ENCODE results near the gene SPTBN1. TPM values are rescaled to one million over a fixed set of nuclear protein-coding genes. Genes with fewer than 3 reads are reported as not detected.

SPTBN1 gene
- total RNA-seq, 1 donor from 2014 or later, result 983 TPM

GRCh38 chr2:54591551-54591950 lies 135.4 kb downstream of the SPTBN1 start:
- Mint-ChIP-seq H3K4me1 (ENCODE audit: unreplicated experiment) (peaks cover 77% of the 10 kb centered on the region), H3K36me3 (ENCODE audit: low read depth, unreplicated experiment) (peaks cover 44% of the 10 kb centered on the region), H3K27ac (ENCODE audit: unreplicated experiment) (peak overlapping the region; percentile 96), H3K4me3 (ENCODE audit: unreplicated experiment) (peak overlapping the region; percentile 11), H3K27me3 (ENCODE audit: unreplicated experiment) (peaks cover 37% of the 10 kb centered on the region), H3K9me3 (ENCODE audit: unreplicated experiment) (no peaks in the 10 kb centered on the region)
- TF ChIP-seq CTCF (IDR thresholded peaks at IDR 0.05; ENCODE audit: unreplicated experiment), result no peak
- no peak for DNase-seq (ENCODE audit: low spot score)

GRCh38 chr2:54593249-54593648 lies 137.1 kb downstream of the SPTBN1 start:
- Mint-ChIP-seq H3K36me3 (ENCODE audit: low read depth, unreplicated experiment) (peaks cover 56% of the 10 kb centered on the region), H3K27me3 (ENCODE audit: unreplicated experiment) (peaks cover 47% of the 10 kb centered on the region), H3K9me3 (ENCODE audit: unreplicated experiment) (no peaks in the 10 kb centered on the region), H3K27ac (ENCODE audit: unreplicated experiment) (peak overlapping the region; percentile 78), H3K4me1 (ENCODE audit: unreplicated experiment) (peaks cover 77% of the 10 kb centered on the region), H3K4me3 (ENCODE audit: unreplicated experiment) (no peak overlapping the region)
- no peak for DNase-seq (ENCODE audit: low spot score)
- no peak for TF ChIP-seq CTCF (IDR thresholded peaks at IDR 0.05; ENCODE audit: unreplicated experiment)

GRCh38 chr2:54594048-54594447 lies 137.9 kb downstream of the SPTBN1 start:
- Mint-ChIP-seq H3K27me3 (ENCODE audit: unreplicated experiment) (peaks cover 52% of the 10 kb centered on the region), H3K4me3 (ENCODE audit: unreplicated experiment) (peak overlapping the region; percentile 33), H3K36me3 (ENCODE audit: low read depth, unreplicated experiment) (peaks cover 64% of the 10 kb centered on the region), H3K9me3 (ENCODE audit: unreplicated experiment) (no peaks in the 10 kb centered on the region), H3K4me1 (ENCODE audit: unreplicated experiment) (peaks cover 79% of the 10 kb centered on the region), H3K27ac (ENCODE audit: unreplicated experiment) (peak overlapping the region; percentile 36)
- DNase-seq (ENCODE audit: low spot score), result no peak
- no peak for TF ChIP-seq CTCF (IDR thresholded peaks at IDR 0.05; ENCODE audit: unreplicated experiment)

- Mint-ChIP-seq H3K4me1 (ENCODE audit: unreplicated experiment) (peaks cover 82% of the 10 kb centered on the region), H3K27me3 (ENCODE audit: unreplicated experiment) (peaks cover 50% of the 10 kb centered on the region), H3K36me3 (ENCODE audit: low read depth, unreplicated experiment) (peaks cover 75% of the 10 kb centered on the region)
Measured at GRCh38 chr2:54595161-54595803, 139.2 kb downstream of the SPTBN1 start.

More at GRCh38 chr2:54595161-54595803, 139.2 kb downstream of the SPTBN1 start:
- no peaks in the 10 kb centered on the region for H3K9me3 Mint-ChIP-seq (ENCODE audit: unreplicated experiment)
- H3K4me3 Mint-ChIP-seq (ENCODE audit: unreplicated experiment), result peak overlapping the region; percentile 39
- no peak for TF ChIP-seq CTCF (IDR thresholded peaks at IDR 0.05; ENCODE audit: unreplicated experiment)
- peak overlapping the region; percentile 82 for H3K27ac Mint-ChIP-seq (ENCODE audit: unreplicated experiment)
- DNase-seq (ENCODE audit: low spot score), result no peak

All from endothelial cell (in vitro differentiated cells).